Measurements from ENCODE around the gene SLIT3. TPM values are rescaled to one million over a fixed set of nuclear protein-coding genes. Genes with fewer than 3 reads are reported as not detected.

Gene SLIT3
- total RNA-seq, 1 experiment from 2014 or later, result 0.10 TPM

DNA sequence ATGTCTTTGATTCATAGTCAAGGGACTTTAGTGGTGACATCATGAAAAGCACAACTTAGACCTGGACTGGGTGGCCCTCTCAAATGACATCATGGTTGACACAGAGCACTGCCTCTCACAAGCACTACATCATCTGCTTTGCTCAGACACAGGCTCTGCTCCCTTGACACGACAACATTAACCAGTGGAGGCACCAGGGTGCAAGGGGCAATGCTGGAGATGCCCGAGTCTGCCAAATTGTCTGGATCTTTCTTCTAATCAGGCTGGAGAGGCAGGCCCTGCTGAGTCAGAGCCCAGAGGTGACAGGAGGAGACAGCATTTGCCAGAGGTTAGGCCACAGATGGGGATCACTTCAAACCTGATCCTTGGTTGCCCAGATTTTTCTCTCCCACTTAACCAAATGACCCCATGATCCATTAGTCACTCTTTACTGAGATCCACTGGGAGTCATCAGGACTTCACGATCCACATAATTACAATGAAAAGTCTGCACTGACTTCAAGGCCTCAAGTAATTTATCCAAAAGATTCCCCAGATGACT, 174.4 kb downstream of the SLIT3 start:
- Histone ChIP-seq H3K79me2 (ENCODE audit: insufficient read depth, low read length) (no peaks in the 10 kb centered on the region), H3K4me3 (replicated peaks in 1 of 2; ENCODE audit: low read depth in 1 of 2, low read length in 2 of 2) (no peak overlapping the region), H3K4me2 (ENCODE audit: low read length) (no peak overlapping the region), H3K9ac (ENCODE audit: low read length) (no peak overlapping the region), H2AFZ (ENCODE audit: low read depth, low read length, poor library complexity, severe bottlenecking) (no peak overlapping the region), H3K36me3 (ENCODE audit: control insufficient read depth in 1 of 2, insufficient read depth in 2 of 2, low read length in 2 of 2) (no peaks in the 10 kb centered on the region), H3K9me3 (ENCODE audit: control insufficient read depth in 1 of 2, insufficient read depth in 1 of 2, low read depth in 1 of 2, low read length in 2 of 2) (no peaks in the 10 kb centered on the region), H3K9me2 (ENCODE audit: insufficient read depth) (no peaks in the 10 kb centered on the region), H3K27ac (ENCODE audit: low read depth, low read length) (no peak overlapping the region), H3K27me3 (ENCODE audit: insufficient read depth, low read length) (peaks cover 17% of the 10 kb centered on the region; the same call in 1 of the 2 replicates), H4K20me1 (ENCODE audit: insufficient read depth) (no peaks in the 10 kb centered on the region), H3K4me1 (ENCODE audit: control insufficient read depth in 1 of 2, insufficient read depth in 2 of 2, low read length in 2 of 2) (no peaks in the 10 kb centered on the region)
- no peak for ATAC-seq
- ChIA-PET RAD21 (ENCODE audit: low non-redundant PET in 1 of 2, low total read pairs in 2 of 2, uncharacterized antibody in 2 of 2, unreplicated experiment in 2 of 2) (no interaction called here), CTCF (no interaction called here), POLR2A (no interaction called here)
- no peak for DNase-seq (ENCODE audit: low read depth, low spot score)
- TF ChIP-seq MAX (IDR thresholded peaks at IDR 0.05), result no peak
- no peak for TF ChIP-seq EGR1 (IDR thresholded peaks at IDR 0.05; ENCODE audit: low read depth)
- TF ChIP-seq YY1 (IDR thresholded peaks at IDR 0.05; ENCODE audit: extremely low read depth, insufficient replicate concordance, low read depth, low read length), result no peak
- TF ChIP-seq CTCF (IDR thresholded peaks at IDR 0.05 in 2 of 3, conservative IDR thresholded peaks at IDR 0.05 in 1 of 3; ENCODE audit: borderline replicate concordance in 1 of 3, insufficient read depth in 1 of 3, low read depth in 2 of 3, low read length in 2 of 3), result no peak
- no peak for TF ChIP-seq JUND (IDR thresholded peaks at IDR 0.05)
- TF ChIP-seq CEBPB (IDR thresholded peaks at IDR 0.05; ENCODE audit: low read depth), result no peak
- TF ChIP-seq ZNF274 (IDR thresholded peaks at IDR 0.05; ENCODE audit: low read depth, low read length), result no peak
- TF ChIP-seq CBX3 (IDR thresholded peaks at IDR 0.05; ENCODE audit: low read depth), result no peak
- TF ChIP-seq POLR2A (IDR thresholded peaks at IDR 0.05; ENCODE audit: borderline replicate concordance, extremely low read depth, insufficient read depth, insufficient read length), result no peak
- no peak for TF ChIP-seq EZH2 (IDR thresholded peaks at IDR 0.05)
- no peak for TF ChIP-seq TCF7L2 (IDR thresholded peaks at IDR 0.05; ENCODE audit: borderline replicate concordance, extremely low read depth, insufficient read depth, insufficient read length)
- no peak for TF ChIP-seq SP1 (IDR thresholded peaks at IDR 0.05; ENCODE audit: low read depth)
- BruUV-seq (replicated peaks), result no TSS peak
- intact Hi-C loops (cut with micrococcal nuclease), result no loop called here

Measured in HCT116 (cell line).